Erythroblast (primary cell): ENCODE measurements around the gene DMKN.

Experiments
- GATA1 ChIP-seq: IDR thresholded peaks from 2 replicates; pipeline ENCODE4 v1.6.1; 2011; ENCODE audit warnings: low read depth, mild to moderate bottlenecking, control low read depth, low read length, moderate library complexity
- POLR2A ChIP-seq: IDR thresholded peaks from 2 replicates; pipeline ENCODE4 v1.6.1; 2011; ENCODE audit warnings: mild to moderate bottlenecking, low read length

DNA sequence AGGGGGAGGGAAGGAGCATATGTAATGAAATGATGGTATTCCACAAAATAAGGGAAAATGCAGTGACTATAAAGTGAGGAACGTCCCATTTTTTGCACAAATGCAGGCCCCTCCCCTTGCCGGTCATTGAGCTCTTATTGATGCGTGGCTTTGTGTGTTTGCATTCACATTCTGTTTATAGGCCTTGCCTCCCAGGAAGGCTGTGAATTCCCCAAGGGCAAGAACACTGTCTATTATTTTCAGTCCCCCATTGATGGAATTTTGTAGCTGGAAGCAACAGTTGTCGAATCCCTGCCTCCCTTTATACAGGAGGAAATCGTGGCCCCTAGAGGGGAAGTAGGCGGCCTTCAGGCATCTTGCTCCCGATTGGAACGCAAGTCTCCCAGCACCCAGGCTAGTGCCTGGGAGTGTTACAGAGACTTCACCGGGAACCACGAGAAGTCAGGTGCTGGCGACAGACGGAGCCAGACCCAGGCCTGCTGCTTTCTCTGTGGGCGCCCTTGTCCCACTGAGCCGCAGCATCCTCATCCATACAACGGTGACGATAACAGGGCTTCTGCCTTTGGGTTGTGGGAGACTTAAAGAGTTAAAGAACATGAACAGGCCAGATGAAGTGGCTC, 7.8 kb upstream of the DMKN start:
- TF ChIP-seq POLR2A (no peak), GATA1 (no peak)
